Activated CD4-positive, alpha-beta memory T cell treated with anti-CD3 and anti-CD28 coated beads for 36 hours (primary cell): Measurements from ENCODE around the gene SYCN. TPM values are rescaled to one million over a fixed set of nuclear protein-coding genes. Genes with fewer than 3 reads are reported as not detected.

Source experiments
- CTCF ChIA-PET: fragments of 350-600 bp; sonication (Branson Sonifier 250); formaldehyde crosslinking; loops from one replicate; lab custom pipeline; 2021; ENCODE audit warnings: antibody characterized with exemption, inconsistent platforms; lab: Charles Lee
- POLR2A ChIA-PET: fragments of 350-600 bp; sonication (Branson Sonifier 250); formaldehyde crosslinking; loops from one replicate; lab custom pipeline; 2021; ENCODE audit warnings: antibody characterized with exemption; lab: Charles Lee
- DNase-seq: peaks from one replicate; pipeline ENCODE4 v3.0.0-alpha.2; 2020
- H3K27ac Mint-ChIP-seq: one replicate; pipeline ENCODE4 v1.8.0; 2021; ENCODE audit warnings: mixed read lengths
- H3K27me3 Mint-ChIP-seq: one replicate; pipeline ENCODE4 v1.8.0; 2021; ENCODE audit warnings: mixed read lengths
- H3K36me3 Mint-ChIP-seq: one replicate; pipeline ENCODE4 v1.8.0; 2021; ENCODE audit warnings: mixed read lengths
- H3K4me1 Mint-ChIP-seq: one replicate; pipeline ENCODE4 v1.8.0; 2021; ENCODE audit warnings: low read depth, mixed read lengths
- H3K4me3 Mint-ChIP-seq: one replicate; pipeline ENCODE4 v1.8.0; 2021; ENCODE audit warnings: mild to moderate bottlenecking, mixed read lengths
- H3K9me3 Mint-ChIP-seq: one replicate; pipeline ENCODE4 v1.8.0; 2021; ENCODE audit warnings: mixed read lengths
- intact Hi-C: fragments of 100-400 bp; cut with micrococcal nuclease; formaldehyde crosslinking; loops from one replicate; pipeline ENCODE4 v1.15.1; 2023
- total RNA-seq, 2 experiments: library from RNA; stranded (reverse); gene quantifications; one replicate each; pipeline ENCODE4 v1.2.3, GENCODE V29; 2021

The SYCN gene
- total RNA-seq, 2 experiments from 2014 or later = not detected

- ChIA-PET CTCF (interaction anchor here (0.7 to 1.1 kb wide), 2 partner anchors 56 to 510 kb away, joined by 3 read pairs; no protein-coding TSS in a partner anchor), POLR2A (no interaction called here)
- H3K36me3 Mint-ChIP-seq = no peaks in the 10 kb centered on the region
Measured at GRCh38 chr19:39165857-39166256, 38.2 kb downstream of the SYCN start.

DNA sequence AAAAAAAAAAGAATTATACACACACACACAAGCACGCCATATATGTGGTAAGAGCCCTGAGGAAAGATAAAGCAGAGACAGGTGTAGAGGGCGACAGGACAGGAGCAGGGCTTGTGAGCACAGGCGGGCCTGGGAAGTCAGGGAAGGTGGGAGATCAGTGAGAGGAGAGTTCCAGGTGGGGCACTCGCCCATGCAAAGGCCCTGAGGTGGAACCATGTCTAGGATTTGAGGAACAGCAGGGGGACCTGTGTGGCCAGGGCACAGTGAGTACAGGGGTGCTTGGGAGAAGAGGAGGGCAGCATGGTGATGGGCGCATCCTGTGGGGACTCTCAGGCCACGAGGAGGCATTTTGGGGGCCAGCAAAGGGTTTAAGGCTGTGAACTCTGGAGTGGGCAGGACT lies 39.8 kb downstream of the SYCN start:
- no peak overlapping the region for H3K27ac Mint-ChIP-seq
- intact Hi-C loops = no loop called here
- POLR2A ChIA-PET = no interaction called here

More at GRCh38 chr19:39165857-39166256, 38.2 kb downstream of the SYCN start:
- no peak overlapping the region for H3K4me3 Mint-ChIP-seq
- H3K4me1 Mint-ChIP-seq = peaks cover 3% of the 10 kb centered on the region
- H3K9me3 Mint-ChIP-seq = no peaks in the 10 kb centered on the region
- H3K27me3 Mint-ChIP-seq = no peaks in the 10 kb centered on the region
- no peak for DNase-seq
- intact Hi-C loops = no loop called here
- no peak overlapping the region for H3K27ac Mint-ChIP-seq

DNA sequence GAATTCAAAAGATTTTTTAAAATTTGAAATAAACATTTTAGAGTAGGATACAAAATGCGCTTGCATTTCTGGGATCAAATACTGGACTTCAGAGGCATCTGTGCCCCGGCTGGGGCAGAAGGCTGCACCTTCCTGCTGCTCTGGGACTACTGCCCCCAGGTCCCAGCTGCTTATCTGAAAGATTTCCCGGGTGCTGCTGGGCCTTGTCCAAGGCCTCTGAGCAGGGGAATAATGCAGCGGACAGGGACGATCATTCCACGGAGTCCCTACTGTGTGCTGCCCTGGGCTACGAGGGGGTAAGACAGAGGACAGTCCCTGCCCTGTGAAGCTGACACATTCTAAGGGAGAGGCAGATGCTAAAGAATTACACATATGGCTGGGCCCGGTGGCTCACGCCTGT lies 40.4 kb downstream of the SYCN start:
- peaks cover 3% of the 10 kb centered on the region for H3K4me1 Mint-ChIP-seq
- no peak overlapping the region for H3K27ac Mint-ChIP-seq
- ChIA-PET CTCF (interaction anchor here (0.6 kb wide), 1 partner anchor 174 kb away, joined by 4 read pairs; no protein-coding TSS in a partner anchor), POLR2A (no interaction called here)
- no peaks in the 10 kb centered on the region for H3K36me3 Mint-ChIP-seq
- no peak overlapping the region for H3K4me3 Mint-ChIP-seq
- no peak for DNase-seq
- no peaks in the 10 kb centered on the region for H3K27me3 Mint-ChIP-seq
- H3K9me3 Mint-ChIP-seq = no peaks in the 10 kb centered on the region
- intact Hi-C loops = no loop called here

More for the DNA sequence above, 39.8 kb downstream of the SYCN start:
- no peaks in the 10 kb centered on the region for H3K36me3 Mint-ChIP-seq
- no peaks in the 10 kb centered on the region for H3K9me3 Mint-ChIP-seq
- no peak overlapping the region for H3K4me3 Mint-ChIP-seq
- no peak for DNase-seq
- CTCF ChIA-PET = no interaction called here
- peaks cover 3% of the 10 kb centered on the region for H3K4me1 Mint-ChIP-seq
- no peaks in the 10 kb centered on the region for H3K27me3 Mint-ChIP-seq

- intact Hi-C loops = no loop called here
- H3K4me1 Mint-ChIP-seq = peaks cover 3% of the 10 kb centered on the region
- no peak overlapping the region for H3K27ac Mint-ChIP-seq
- no peak for DNase-seq
- ChIA-PET CTCF (interaction anchor here (0.6 to 0.8 kb wide), 2 partner anchors 51 to 230 kb away, joined by 3 read pairs; no protein-coding TSS in a partner anchor), POLR2A (no interaction called here)
- no peaks in the 10 kb centered on the region for H3K9me3 Mint-ChIP-seq
- H3K27me3 Mint-ChIP-seq = no peaks in the 10 kb centered on the region
- no peak overlapping the region for H3K4me3 Mint-ChIP-seq
- no peaks in the 10 kb centered on the region for H3K36me3 Mint-ChIP-seq
Measured at GRCh38 chr19:39162441-39163043, 41.5 kb downstream of the SYCN start.

GRCh38 chr19:39160889-39161672 lies 43.0 kb downstream of the SYCN start:
- peaks cover 3% of the 10 kb centered on the region for H3K4me1 Mint-ChIP-seq
- DNase-seq = no peak
- POLR2A ChIA-PET = no interaction called here
- no peaks in the 10 kb centered on the region for H3K27me3 Mint-ChIP-seq
- CTCF ChIA-PET = no interaction called here
- no peaks in the 10 kb centered on the region for H3K36me3 Mint-ChIP-seq
- no peak overlapping the region for H3K27ac Mint-ChIP-seq
- no peaks in the 10 kb centered on the region for H3K9me3 Mint-ChIP-seq
- no peak overlapping the region for H3K4me3 Mint-ChIP-seq
- intact Hi-C loops = no loop called here

GRCh38 chr19:39160523-39160861 lies 43.6 kb downstream of the SYCN start:
- Mint-ChIP-seq H3K4me3 (no peak overlapping the region), H3K9me3 (no peaks in the 10 kb centered on the region), H3K27ac (no peak overlapping the region), H3K36me3 (no peaks in the 10 kb centered on the region), H3K4me1 (peaks cover 3% of the 10 kb centered on the region), H3K27me3 (no peaks in the 10 kb centered on the region)
- POLR2A ChIA-PET = no interaction called here
- intact Hi-C loops = no loop called here
- no peak for DNase-seq
- CTCF ChIA-PET = no interaction called here

DNA sequence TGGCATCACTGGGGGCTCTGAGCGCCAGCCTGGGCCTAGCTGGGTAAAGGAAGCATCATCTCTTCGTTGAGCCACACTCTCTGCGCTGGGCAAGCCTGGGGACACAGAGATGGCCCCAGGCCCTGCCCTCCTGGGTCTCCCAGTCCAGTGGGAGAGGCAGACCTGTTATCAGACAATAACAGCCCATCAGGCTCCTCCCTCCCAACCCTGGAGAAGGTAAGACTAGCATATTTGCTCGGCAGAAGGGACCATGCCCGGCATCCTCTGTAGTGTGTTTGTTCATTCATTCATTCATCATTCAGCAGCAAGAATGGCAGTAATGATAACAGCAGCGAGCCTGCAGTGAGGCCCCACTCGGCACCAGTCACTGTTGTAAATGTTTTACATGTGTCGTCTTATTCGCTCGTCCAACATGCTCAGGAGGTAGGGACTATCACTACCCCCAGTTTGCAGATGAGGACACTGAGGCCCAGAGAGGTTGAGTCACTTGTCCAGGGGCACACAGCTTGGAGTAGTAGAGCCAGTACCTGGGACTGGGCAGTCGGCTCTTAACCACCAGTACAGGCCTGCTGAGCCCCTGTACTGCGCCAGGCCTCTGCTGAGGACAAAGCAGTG lies 45.3 kb downstream of the SYCN start:
- ChIA-PET POLR2A (no interaction called here), CTCF (no interaction called here)
- intact Hi-C loops = no loop called here

GRCh38 chr19:39157997-39158389 lies 46.1 kb downstream of the SYCN start:
- H3K4me3 Mint-ChIP-seq = no peak overlapping the region
- no peaks in the 10 kb centered on the region for H3K27me3 Mint-ChIP-seq
- POLR2A ChIA-PET = no interaction called here
- no peaks in the 10 kb centered on the region for H3K9me3 Mint-ChIP-seq
- no peaks in the 10 kb centered on the region for H3K36me3 Mint-ChIP-seq
- CTCF ChIA-PET = no interaction called here
- DNase-seq = no peak
- intact Hi-C loops = no loop called here
- peaks cover 5% of the 10 kb centered on the region for H3K4me1 Mint-ChIP-seq
- no peak overlapping the region for H3K27ac Mint-ChIP-seq

More for the DNA sequence above, 45.3 kb downstream of the SYCN start:
- Mint-ChIP-seq H3K27me3 (no peaks in the 10 kb centered on the region), H3K36me3 (no peaks in the 10 kb centered on the region), H3K9me3 (no peaks in the 10 kb centered on the region), H3K4me3 (no peak overlapping the region), H3K27ac (no peak overlapping the region), H3K4me1 (peaks cover 5% of the 10 kb centered on the region)
- no peak for DNase-seq

- CTCF ChIA-PET = no interaction called here
- Mint-ChIP-seq H3K9me3 (no peaks in the 10 kb centered on the region), H3K4me1 (peaks cover 2% of the 10 kb centered on the region), H3K27ac (no peak overlapping the region), H3K27me3 (no peaks in the 10 kb centered on the region), H3K4me3 (no peak overlapping the region), H3K36me3 (no peaks in the 10 kb centered on the region)
- POLR2A ChIA-PET = no interaction called here
- no peak for DNase-seq
- intact Hi-C loops = no loop called here
Measured at GRCh38 chr19:39157275-39157996, 46.6 kb downstream of the SYCN start.

GRCh38 chr19:39156326-39157230 lies 47.5 kb downstream of the SYCN start:
- no peak overlapping the region for H3K27ac Mint-ChIP-seq
- no peak for DNase-seq
- no peaks in the 10 kb centered on the region for H3K36me3 Mint-ChIP-seq
- H3K4me3 Mint-ChIP-seq = no peak overlapping the region
- no peaks in the 10 kb centered on the region for H3K9me3 Mint-ChIP-seq
- intact Hi-C loops = no loop called here
- ChIA-PET POLR2A (no interaction called here), CTCF (no interaction called here)
- H3K27me3 Mint-ChIP-seq = no peaks in the 10 kb centered on the region
- peaks cover 2% of the 10 kb centered on the region for H3K4me1 Mint-ChIP-seq

DNA sequence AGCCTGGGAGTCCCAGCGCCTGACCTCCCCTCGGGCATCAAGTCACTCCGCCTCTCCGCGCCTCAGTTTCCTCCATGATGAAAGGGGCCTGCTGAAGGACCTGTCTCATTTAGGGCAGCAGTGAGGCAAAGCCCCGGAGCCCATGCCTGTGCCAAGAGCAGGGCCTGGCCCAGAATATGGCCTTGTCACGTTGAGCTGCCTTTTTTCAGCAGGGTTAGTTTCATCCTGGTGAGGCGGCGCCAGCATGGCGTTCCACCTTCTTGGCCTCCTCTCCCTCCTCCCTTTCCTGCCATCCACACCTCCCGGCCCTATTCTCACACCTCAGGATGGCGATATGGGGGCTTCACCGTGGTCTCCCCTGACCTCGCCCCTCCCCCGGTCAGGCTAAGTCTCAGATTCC lies 48.3 kb downstream of the SYCN start:
- DNase-seq = no peak
- no peaks in the 10 kb centered on the region for H3K27me3 Mint-ChIP-seq
- peaks cover 2% of the 10 kb centered on the region for H3K4me1 Mint-ChIP-seq
- H3K27ac Mint-ChIP-seq = no peak overlapping the region
- ChIA-PET CTCF (no interaction called here), POLR2A (no interaction called here)
- no peak overlapping the region for H3K4me3 Mint-ChIP-seq
- H3K36me3 Mint-ChIP-seq = no peaks in the 10 kb centered on the region
- intact Hi-C loops = no loop called here
- H3K9me3 Mint-ChIP-seq = no peaks in the 10 kb centered on the region
